ENCODE data around the gene SMYD5.

SMYD5 gene

GRCh38 chr2:73232403-73233153, 18.5 kb downstream of the SMYD5 start:
- Histone ChIP-seq H3K9me3 (ENCODE audit: control insufficient read depth, low read depth, low read length) (no peaks in the 10 kb centered on the region), H3K27ac (ENCODE audit: low read length) (no peak overlapping the region), H3K4me1 (ENCODE audit: control insufficient read depth, low read depth, low read length) (peaks cover 9% of the 10 kb centered on the region), H3K9ac (ENCODE audit: low read length) (peak overlapping the region; percentile 11), H3K27me3 (ENCODE audit: control insufficient read depth, insufficient read depth, low read length) (no peaks in the 10 kb centered on the region), H3K36me3 (ENCODE audit: control insufficient read depth, low read depth, low read length) (no peaks in the 10 kb centered on the region), H3K4me3 (ENCODE audit: low read length) (peak overlapping the region; percentile 99)

- peaks cover 2% of the 10 kb centered on the region for H3K36me3 ChIP-seq (ENCODE audit: control insufficient read depth, low read depth, low read length)
- H3K4me1 ChIP-seq (ENCODE audit: control insufficient read depth, low read depth, low read length), result peaks cover 13% of the 10 kb centered on the region
- no peaks in the 10 kb centered on the region for H3K9me3 ChIP-seq (ENCODE audit: control insufficient read depth, low read depth, low read length)
- H3K4me3 ChIP-seq (ENCODE audit: low read length), result peak within 1 kb of the TSS; percentile 99
- no peaks in the 10 kb centered on the region for H3K27me3 ChIP-seq (ENCODE audit: control insufficient read depth, insufficient read depth, low read length)
- peak within 1 kb of the TSS; percentile 97 for H3K9ac ChIP-seq (ENCODE audit: low read length)
- H3K27ac ChIP-seq (ENCODE audit: low read length), result no peak within 1 kb of the TSS
These were observed 19.3 kb downstream of the SMYD5 start, which contains the start of gene PRADC1 for GRCh38 chr2:73233154-73233931. Gene PRADC1 (minus strand): TSS chr2:73233239. CDS start chr2:73233160, 79 bp downstream.

GRCh38 chr2:73233932-73234832, 20.1 kb downstream of the SMYD5 start, which contains the start of gene CCT7:
Gene CCT7 (plus strand): TSS chr2:73234308. CDS start chr2:73234379, 71 bp downstream.
- Histone ChIP-seq H3K4me1 (ENCODE audit: control insufficient read depth, low read depth, low read length) (peaks cover 15% of the 10 kb centered on the region), H3K36me3 (ENCODE audit: control insufficient read depth, low read depth, low read length) (peaks cover 10% of the 10 kb centered on the region), H3K27me3 (ENCODE audit: control insufficient read depth, insufficient read depth, low read length) (no peaks in the 10 kb centered on the region), H3K9ac (ENCODE audit: low read length) (peak within 1 kb of the TSS; percentile 97), H3K9me3 (ENCODE audit: control insufficient read depth, low read depth, low read length) (no peaks in the 10 kb centered on the region), H3K4me3 (ENCODE audit: low read length) (peak within 1 kb of the TSS; percentile 99), H3K27ac (ENCODE audit: low read length) (peak within 1 kb of the TSS; percentile 78)

GRCh38 chr2:73235315-73236028, 21.4 kb downstream of the SMYD5 start:
- no peaks in the 10 kb centered on the region for H3K9me3 ChIP-seq (ENCODE audit: control insufficient read depth, low read depth, low read length)
- no peaks in the 10 kb centered on the region for H3K27me3 ChIP-seq (ENCODE audit: control insufficient read depth, insufficient read depth, low read length)
- H3K9ac ChIP-seq (ENCODE audit: low read length), result peak overlapping the region; percentile 97
- no peak overlapping the region for H3K27ac ChIP-seq (ENCODE audit: low read length)
- peaks cover 15% of the 10 kb centered on the region for H3K4me1 ChIP-seq (ENCODE audit: control insufficient read depth, low read depth, low read length)
- H3K4me3 ChIP-seq (ENCODE audit: low read length), result peak overlapping the region; percentile 99
- H3K36me3 ChIP-seq (ENCODE audit: control insufficient read depth, low read depth, low read length), result peaks cover 22% of the 10 kb centered on the region

- H3K36me3 ChIP-seq (ENCODE audit: control insufficient read depth, low read depth, low read length), result peaks cover 34% of the 10 kb centered on the region
- no peak overlapping the region for H3K9ac ChIP-seq (ENCODE audit: low read length)
- H3K4me3 ChIP-seq (ENCODE audit: low read length), result no peak overlapping the region
- H3K27ac ChIP-seq (ENCODE audit: low read length), result no peak overlapping the region
- peaks cover 15% of the 10 kb centered on the region for H3K4me1 ChIP-seq (ENCODE audit: control insufficient read depth, low read depth, low read length)
- H3K27me3 ChIP-seq (ENCODE audit: control insufficient read depth, insufficient read depth, low read length), result no peaks in the 10 kb centered on the region
- H3K9me3 ChIP-seq (ENCODE audit: control insufficient read depth, low read depth, low read length), result no peaks in the 10 kb centered on the region
These were observed 23.1 kb downstream of the SMYD5 start for GRCh38 chr2:73237168-73237567.

GRCh38 chr2:73238149-73238548, 24.1 kb downstream of the SMYD5 start:
- Histone ChIP-seq H3K9ac (ENCODE audit: low read length) (peak overlapping the region; percentile 44), H3K9me3 (ENCODE audit: control insufficient read depth, low read depth, low read length) (no peaks in the 10 kb centered on the region), H3K27me3 (ENCODE audit: control insufficient read depth, insufficient read depth, low read length) (no peaks in the 10 kb centered on the region), H3K4me3 (ENCODE audit: low read length) (peak overlapping the region; percentile 34), H3K27ac (ENCODE audit: low read length) (peak overlapping the region; percentile 6), H3K36me3 (ENCODE audit: control insufficient read depth, low read depth, low read length) (peaks cover 42% of the 10 kb centered on the region), H3K4me1 (ENCODE audit: control insufficient read depth, low read depth, low read length) (peaks cover 15% of the 10 kb centered on the region)

- Histone ChIP-seq H3K4me1 (ENCODE audit: control insufficient read depth, low read depth, low read length) (peaks cover 15% of the 10 kb centered on the region), H3K9ac (ENCODE audit: low read length) (no peak overlapping the region), H3K27me3 (ENCODE audit: control insufficient read depth, insufficient read depth, low read length) (no peaks in the 10 kb centered on the region), H3K36me3 (ENCODE audit: control insufficient read depth, low read depth, low read length) (peaks cover 49% of the 10 kb centered on the region), H3K9me3 (ENCODE audit: control insufficient read depth, low read depth, low read length) (no peaks in the 10 kb centered on the region), H3K27ac (ENCODE audit: low read length) (no peak overlapping the region), H3K4me3 (ENCODE audit: low read length) (no peak overlapping the region)
These were observed 24.9 kb downstream of the SMYD5 start for GRCh38 chr2:73238976-73239375.

GRCh38 chr2:73239776-73240175, 25.7 kb downstream of the SMYD5 start:
- H3K36me3 ChIP-seq (ENCODE audit: control insufficient read depth, low read depth, low read length), result peaks cover 57% of the 10 kb centered on the region
- H3K9me3 ChIP-seq (ENCODE audit: control insufficient read depth, low read depth, low read length), result no peaks in the 10 kb centered on the region
- no peak overlapping the region for H3K4me3 ChIP-seq (ENCODE audit: low read length)
- H3K27ac ChIP-seq (ENCODE audit: low read length), result no peak overlapping the region
- H3K27me3 ChIP-seq (ENCODE audit: control insufficient read depth, insufficient read depth, low read length), result no peaks in the 10 kb centered on the region
- no peak overlapping the region for H3K9ac ChIP-seq (ENCODE audit: low read length)
- H3K4me1 ChIP-seq (ENCODE audit: control insufficient read depth, low read depth, low read length), result peaks cover 15% of the 10 kb centered on the region

GRCh38 chr2:73243884-73244570, 30.0 kb downstream of the SMYD5 start:
- Histone ChIP-seq H3K4me1 (ENCODE audit: control insufficient read depth, low read depth, low read length) (no peaks in the 10 kb centered on the region), H3K4me3 (ENCODE audit: low read length) (no peak overlapping the region), H3K9ac (ENCODE audit: low read length) (no peak overlapping the region), H3K27me3 (ENCODE audit: control insufficient read depth, insufficient read depth, low read length) (no peaks in the 10 kb centered on the region), H3K27ac (ENCODE audit: low read length) (no peak overlapping the region), H3K9me3 (ENCODE audit: control insufficient read depth, low read depth, low read length) (no peaks in the 10 kb centered on the region), H3K36me3 (ENCODE audit: control insufficient read depth, low read depth, low read length) (peaks cover 89% of the 10 kb centered on the region)

GRCh38 chr2:73244580-73244979, 30.5 kb downstream of the SMYD5 start:
- H3K36me3 ChIP-seq (ENCODE audit: control insufficient read depth, low read depth, low read length), result peaks cover 90% of the 10 kb centered on the region
- no peak overlapping the region for H3K9ac ChIP-seq (ENCODE audit: low read length)
- no peak overlapping the region for H3K4me3 ChIP-seq (ENCODE audit: low read length)

More at GRCh38 chr2:73244580-73244979, 30.5 kb downstream of the SMYD5 start:
- H3K27ac ChIP-seq (ENCODE audit: low read length), result no peak overlapping the region
- no peaks in the 10 kb centered on the region for H3K9me3 ChIP-seq (ENCODE audit: control insufficient read depth, low read depth, low read length)
- H3K27me3 ChIP-seq (ENCODE audit: control insufficient read depth, insufficient read depth, low read length), result no peaks in the 10 kb centered on the region
- no peaks in the 10 kb centered on the region for H3K4me1 ChIP-seq (ENCODE audit: control insufficient read depth, low read depth, low read length)

Measured in iPS-18a (cell line).